GM19240 (cell line): ENCODE measurements around the gene HOXC4.
A peak's percentile ranks its signal among the peaks of the same experiment; 100 is the strongest.

Source experiments
- DNase-seq: peaks from one replicate; pipeline ENCODE4 v3.0.0; 2011; ENCODE audit warnings: low spot score; ENCODE audit not compliant: insufficient read length

Gene HOXC4

DNA sequence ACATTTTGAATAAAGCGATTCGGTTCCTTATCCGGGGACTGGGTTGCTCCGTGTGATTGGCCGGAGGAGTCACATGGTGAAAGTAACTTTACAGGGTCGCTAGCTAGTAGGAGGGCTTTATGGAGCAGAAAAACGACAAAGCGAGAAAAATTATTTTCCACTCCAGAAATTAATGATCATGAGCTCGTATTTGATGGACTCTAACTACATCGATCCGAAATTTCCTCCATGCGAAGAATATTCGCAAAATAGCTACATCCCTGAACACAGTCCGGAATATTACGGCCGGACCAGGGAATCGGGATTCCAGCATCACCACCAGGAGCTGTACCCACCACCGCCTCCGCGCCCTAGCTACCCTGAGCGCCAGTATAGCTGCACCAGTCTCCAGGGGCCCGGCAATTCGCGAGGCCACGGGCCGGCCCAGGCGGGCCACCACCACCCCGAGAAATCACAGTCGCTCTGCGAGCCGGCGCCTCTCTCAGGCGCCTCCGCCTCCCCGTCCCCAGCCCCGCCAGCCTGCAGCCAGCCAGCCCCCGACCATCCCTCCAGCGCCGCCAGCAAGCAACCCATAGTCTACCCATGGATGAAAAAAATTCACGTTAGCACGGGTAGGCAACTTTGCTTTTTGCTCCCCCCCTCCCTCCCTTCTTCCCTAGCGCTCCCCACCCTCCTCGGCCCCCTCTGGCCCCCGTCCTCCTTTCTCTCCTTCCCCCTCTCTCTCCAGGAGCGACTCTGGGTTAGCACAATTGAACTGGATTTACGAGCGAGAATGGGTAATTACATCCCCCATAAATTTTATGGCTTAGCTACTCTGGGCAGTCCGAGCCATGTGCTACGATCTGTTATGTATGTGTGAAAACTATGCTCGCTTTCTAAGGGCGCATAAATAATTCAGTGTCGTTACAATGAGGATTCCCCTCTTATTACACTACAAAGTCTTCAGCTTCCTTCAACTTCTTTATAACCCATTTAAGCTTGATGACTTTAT is at the start of gene HOXC4:
TSS of gene HOXC4 (plus strand) at position 85 of the 991 bp plus-strand sequence. CDS start at position 173, 88 bp downstream.
- peak; percentile 52 for DNase-seq

DNA sequence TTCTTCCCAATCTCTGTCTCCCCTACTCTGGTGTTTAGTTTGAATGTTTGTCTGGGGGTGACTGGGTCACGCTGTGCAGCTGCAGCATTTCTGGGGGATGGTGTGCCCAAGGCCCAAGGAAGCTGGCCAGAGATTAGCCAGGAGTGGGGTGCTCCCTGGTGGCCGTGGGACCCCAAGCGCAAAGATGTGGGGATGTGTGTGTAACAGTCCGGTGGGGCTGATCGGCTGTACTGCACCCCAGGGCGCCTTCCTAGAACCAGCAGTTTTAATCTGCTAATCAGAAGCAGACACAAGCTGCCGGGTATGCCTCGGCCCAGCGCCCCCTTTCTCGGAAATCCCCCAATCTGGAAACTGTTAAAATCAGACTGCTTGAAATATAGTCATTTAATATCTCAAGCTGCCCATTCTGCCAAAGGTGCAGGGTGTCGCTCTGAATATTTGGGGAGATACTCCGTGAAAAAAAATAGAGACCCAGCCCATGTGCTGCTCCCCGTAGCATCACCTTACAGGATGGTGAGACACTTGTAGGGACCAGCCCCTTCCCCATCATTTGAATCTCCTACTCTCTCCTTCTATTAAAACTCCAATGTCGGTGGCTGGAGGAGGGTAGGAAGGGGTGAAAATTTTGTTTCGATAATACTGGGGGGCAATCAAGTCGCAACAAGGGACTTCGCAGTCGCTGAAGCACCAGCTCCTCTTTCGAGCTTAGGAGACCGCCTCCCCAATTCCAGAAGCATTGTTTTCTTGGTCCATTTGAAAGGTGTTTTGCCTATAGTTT is 49.4 kb upstream of the HOXC4 start:
- no peak for DNase-seq

DNA sequence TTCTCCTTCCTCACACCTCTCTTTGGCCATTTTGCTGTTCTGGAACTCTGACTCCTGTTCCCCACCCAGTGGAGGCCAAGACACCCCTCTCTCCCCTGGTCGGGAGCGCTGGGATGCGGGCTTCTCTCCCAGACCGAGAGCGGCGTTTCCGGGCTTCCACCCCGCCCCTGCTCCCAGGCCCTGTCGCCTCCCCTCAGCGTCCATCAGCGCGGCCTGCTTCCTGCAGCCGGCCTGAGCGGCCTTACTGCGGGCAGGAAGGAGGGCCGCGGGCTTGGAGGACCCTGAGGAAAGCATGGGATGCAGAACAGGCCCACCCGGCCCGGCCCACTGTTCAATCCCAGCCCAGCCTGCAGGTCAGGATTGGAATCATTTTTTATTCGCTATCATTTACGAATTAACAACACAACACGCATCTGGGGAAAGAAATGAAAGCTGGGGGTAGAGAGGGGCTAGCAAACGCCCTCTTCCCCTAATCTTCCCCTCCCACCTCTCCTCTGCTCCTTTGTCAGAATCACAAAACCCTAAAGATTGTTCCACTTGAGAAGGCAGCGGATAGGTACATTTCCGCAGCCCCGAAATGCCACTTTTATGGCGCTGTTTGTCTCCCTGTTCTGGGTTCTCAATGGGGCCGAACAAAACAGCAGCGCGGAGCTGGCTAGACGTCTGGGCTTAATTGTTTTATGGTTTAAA is 48.6 kb upstream of the HOXC4 start:
- DNase-seq, result no peak

DNA sequence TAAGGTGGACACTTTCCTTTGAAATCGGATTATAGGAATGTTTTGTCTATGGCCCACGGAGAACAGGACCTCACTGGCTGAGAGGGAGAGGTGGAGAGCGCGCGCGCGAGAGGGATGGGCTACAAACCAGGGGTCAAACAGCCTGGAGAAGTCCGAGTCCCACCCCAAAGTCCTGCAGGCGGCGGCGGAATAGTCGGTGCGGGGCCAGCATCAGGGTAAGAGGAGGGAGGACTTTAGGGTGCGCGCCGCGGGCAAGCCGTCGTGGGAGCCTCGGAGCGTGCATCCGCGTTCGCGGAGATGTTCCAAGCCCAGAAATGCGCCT is 48.1 kb upstream of the HOXC4 start:
- DNase-seq, result no peak

DNA sequence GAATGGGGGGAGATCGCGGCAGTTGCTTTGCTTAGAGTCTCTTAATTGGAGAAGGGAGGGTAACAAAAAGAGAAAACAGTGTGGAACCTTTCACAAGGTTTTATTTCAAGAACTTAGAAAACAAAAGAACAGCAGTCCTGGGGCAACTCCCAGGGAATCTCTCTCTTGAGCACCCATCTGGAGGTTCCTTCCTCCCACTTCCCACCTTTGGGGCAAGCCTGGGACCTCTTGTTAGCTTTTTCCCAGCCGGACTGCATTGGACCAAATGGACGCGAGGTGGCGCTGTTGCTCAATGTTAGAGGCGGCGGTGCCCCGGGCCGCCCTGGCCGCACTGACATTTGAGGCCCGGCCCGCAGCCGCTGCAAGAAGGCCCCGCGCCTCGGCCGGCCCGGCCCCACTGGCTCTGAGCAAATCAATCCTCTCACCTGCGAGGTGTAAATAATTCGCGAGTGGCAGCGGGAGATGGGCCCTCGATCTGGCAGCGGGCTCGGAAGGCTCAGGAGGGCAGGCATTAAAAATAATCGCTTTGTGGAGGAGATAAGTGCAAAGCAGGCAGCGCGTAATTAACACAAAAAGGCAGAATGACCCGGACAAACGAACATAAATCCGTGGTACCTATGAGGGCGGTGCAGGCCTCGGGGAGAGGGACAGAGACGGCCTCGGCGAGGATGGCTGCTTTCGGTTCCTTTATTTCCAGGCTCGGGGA is 47.6 kb upstream of the HOXC4 start:
- peak; percentile 85 for DNase-seq

DNA sequence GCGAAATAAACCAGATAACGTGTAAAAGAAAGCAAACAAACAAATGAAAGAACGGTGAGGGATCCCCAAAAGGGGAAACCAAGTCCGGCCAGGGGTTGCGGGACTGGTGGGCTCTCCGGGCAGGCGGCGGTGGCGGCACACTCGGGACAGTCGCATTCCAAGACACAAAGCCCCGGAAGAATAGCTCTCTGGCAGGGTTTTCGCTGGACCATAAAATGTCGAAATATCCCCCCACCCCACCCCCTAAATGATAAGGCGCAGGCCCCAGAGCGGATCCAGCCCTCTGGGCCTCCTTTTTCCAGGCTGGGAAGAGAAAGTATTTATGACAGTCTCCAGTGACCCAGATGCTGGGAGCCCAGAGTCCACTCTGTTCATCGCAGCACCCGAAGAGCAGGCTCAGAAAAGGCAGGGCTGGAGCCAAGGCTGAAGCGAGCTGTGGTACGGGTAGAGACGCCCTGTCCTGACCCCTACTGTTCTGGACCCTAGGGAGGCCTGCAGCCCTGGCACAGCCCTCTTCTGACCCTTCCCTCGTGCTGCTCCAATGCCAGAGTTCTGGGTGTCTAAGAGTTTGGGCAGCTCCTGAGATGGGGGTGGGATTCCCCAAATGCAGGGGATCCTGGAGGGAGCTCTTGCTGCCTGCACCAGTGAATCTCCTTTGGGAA is 46.9 kb upstream of the HOXC4 start:
- DNase-seq, result no peak

DNA sequence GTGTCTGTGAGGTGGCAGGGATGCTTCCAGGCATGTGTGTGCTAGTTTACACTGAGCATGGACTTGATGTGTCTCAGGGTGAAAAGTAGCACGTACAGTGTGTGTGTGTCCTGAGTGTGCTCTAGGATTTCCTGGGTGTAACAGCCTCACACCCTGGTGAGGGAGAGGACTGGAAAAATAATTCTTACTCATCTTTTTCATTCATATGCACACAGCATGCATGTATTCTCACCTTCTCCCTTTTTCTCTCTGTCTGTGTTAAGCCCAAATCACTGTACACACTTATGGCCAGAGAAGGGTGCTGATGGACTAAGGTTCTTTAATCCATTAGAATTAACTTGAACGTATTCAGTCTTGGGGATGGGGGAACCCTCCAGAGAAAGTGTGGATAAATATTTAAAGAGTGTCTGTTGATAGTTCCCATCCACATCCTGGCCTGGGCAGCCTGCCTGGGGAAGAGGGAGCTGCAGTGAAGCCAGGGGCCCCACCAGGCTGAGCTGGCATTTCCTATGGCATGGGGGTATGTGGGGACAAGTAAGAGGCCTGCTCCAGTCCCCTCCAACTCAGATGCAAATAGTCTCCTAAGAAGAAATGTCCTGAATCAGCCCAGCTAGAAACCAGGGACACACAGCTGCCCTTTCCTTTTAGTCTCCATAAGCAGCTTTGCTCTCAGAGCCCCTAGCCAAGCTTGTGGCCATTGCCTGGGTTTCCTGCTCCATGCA is 45.9 kb upstream of the HOXC4 start:
- DNase-seq, result no peak

DNA sequence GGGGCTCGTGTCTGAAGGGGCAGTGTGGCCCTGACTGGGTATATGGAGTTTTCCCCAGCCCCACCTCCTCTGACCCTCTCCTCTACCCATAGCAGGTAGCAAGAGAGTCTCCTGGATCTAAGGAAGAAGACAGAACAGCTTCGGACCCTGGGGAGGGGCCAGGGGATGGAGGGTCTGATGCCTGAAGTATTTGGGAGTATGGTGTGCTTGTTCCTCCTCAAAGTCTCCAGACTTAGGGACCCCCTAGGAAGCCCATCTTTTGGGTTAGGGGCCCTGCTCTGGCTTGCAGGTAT is 45.4 kb upstream of the HOXC4 start:
- no peak for DNase-seq

DNA sequence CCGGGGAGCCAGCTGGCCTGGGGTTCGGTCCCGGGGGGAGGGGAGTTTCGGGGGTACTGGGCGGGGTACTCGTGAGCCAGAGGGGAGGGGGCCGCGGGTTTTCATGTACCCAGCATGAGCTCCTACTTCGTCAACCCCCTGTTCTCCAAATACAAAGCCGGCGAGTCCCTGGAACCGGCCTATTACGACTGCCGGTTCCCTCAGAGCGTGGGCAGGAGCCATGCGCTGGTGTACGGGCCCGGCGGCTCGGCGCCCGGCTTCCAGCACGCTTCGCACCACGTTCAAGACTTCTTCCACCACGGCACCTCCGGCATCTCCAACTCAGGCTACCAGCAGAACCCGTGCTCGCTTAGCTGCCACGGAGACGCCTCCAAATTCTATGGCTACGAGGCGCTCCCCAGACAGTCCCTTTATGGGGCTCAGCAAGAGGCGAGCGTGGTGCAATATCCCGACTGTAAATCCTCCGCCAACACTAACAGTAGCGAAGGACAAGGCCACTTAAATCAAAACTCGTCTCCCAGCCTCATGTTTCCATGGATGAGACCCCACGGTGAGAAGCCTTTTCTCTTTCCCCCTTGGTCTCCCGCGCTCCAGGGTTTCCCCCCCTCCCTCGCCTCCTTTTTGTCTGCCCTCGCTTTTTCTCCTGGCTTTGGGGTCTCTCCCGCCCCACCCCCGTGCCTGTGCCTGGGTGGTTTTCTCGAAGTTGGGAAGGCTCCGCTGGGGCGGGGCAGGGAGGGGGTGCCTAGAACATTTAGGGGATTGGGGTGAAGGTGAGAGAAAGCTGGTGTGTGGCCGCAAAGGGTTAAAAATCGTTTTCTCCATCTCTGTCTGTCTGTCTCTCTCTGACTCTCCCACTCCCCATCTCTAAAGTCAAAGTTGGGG is 44.2 kb upstream of the HOXC4 start:
- no peak for DNase-seq

DNA sequence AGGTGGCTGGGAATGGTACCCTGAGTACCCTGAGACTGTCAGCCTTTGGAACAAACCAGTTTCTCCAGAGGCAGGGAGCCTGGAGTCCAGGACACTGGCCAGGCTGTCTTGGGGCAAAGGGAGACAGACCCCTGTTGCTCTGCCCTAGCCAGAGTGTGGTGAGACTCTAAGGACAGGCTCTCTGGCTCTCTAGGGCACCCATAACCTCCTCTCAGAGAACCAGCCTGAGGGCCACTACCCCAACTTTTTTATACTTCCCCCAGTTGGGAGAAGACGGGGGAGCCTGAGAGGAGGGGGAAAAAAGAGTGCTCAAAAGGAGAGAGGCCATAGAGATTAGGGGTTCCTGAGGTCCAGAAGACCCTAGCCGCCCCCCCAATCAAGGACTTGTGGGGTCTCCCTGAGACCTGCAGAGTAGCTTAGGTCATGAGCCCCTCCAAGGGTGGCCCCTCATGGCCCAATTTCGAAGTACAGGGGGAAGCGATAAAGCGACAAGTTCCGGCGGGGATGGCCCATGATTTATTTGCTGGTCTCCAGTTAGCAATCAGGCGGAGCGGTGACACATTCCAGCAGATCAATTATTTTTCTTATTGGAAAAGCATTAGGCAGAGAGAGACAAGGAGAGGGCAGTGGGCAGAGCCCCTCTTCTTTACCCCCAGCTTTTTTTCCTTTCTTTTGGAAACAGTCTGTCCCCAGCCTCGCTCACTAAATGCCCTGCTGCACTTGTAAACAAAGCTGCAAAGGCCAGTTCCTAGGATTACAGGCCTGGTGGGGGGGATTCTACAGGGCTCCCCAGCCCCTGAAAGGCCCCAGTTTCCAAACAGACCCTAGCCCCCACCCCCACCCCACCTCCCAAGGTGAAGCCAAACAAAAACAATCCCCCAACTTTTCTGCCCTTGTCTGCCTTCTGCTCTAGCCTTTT is 43.3 kb upstream of the HOXC4 start:
- DNase-seq, result no peak

DNA sequence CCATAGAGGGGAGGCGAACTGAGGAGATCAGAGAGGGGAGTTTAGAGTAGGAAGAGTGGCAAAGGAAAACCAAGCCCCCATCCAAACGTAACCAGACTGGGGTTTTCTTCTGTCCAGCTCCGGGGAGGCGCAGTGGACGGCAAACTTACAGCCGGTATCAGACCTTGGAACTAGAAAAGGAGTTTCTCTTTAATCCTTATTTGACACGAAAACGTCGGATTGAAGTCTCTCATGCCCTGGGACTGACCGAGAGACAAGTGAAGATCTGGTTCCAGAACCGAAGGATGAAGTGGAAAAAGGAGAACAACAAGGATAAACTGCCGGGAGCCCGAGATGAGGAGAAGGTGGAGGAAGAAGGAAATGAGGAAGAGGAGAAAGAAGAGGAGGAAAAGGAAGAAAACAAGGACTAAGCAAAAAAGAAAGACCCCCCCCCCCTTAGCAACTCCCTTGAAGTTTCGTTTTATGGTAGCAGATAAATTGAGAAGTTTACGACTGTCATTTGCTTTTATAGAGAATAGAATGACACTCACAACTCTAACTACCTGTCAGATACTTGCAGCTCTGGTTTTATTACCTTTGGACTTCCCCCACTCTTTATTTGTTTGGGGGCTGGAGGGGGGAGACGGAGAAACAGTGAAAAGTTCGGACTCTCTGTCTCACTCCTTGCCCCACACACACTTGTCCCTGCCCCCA is 42.5 kb upstream of the HOXC4 start:
- no peak for DNase-seq

DNA sequence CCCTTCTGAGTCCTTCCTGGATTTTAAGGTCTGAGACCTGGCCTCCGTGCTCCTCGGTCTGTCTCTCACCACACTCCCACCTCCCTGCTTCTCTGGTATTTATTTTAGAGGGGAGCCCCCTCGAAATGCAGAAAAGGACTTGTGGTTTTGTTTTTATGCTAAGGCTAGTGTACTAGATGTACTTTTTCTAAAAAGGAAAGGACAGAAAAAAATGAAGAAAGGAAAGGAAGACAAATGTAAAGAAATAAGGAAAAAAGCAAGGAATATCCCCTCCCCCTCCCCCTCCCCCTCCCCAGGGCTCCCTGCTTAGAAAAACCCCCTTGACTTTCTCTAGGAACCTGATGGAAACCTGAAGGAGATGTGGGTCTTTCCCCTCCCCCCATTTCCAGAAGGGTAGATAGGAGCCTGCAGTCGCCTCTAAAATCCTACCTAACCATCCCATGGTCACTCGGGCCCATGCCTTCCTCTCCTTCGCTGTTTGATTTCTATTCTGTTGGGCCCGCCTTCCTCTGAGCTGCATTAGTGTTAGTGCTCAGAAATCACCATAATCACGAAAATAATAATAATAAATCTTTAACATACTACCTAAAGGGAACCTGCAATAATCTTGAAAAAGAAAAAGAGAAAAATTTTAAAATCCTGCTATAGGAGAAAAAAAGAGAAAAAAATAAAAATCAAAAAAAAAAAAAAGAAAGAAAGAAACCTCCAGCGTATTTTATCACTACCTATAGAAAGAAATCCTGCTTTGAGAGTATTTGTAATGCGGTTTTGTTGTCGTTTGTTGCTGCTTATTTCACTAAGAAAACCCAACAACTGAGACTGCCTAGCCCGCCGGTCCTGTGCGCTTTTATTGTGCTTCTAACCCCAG is 41.7 kb upstream of the HOXC4 start:
- no peak for DNase-seq

DNA sequence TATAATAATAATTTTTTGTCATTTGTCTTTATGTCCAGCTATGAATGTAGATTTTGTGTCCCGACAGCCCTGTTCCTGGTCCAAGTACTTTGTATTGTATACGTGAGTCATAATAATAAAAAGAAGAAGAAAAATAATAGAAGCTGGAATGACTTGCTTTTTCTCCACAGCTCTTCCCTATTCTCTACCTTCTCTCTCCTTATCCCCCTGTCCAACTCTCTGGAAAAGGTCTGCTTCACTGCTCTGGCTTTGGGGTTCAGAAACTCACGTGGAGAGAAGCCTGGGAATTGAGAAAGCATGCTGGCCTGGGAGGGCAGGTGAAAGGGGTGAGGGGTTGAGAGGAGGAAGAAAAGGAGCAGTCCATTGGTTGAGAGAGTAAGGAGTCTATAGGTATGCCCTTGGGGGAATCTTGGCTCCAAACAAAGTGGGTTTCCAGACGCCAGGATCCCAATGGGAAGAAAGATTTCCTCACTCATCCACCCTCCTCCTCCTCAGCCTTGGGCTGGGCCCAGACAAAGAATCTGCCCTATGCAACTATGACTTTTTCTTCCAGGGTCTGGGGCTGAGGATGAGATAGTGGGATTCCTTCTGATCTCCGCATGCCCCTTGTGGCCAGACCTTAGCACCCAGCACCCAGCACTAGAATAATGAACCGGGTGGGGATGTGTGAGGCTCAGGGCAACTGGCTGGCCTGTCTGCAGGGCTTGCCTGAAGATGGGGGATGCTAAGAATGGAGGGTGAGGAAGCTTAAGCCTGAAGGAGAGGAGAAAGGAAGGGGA is 40.8 kb upstream of the HOXC4 start:
- no peak for DNase-seq

DNA sequence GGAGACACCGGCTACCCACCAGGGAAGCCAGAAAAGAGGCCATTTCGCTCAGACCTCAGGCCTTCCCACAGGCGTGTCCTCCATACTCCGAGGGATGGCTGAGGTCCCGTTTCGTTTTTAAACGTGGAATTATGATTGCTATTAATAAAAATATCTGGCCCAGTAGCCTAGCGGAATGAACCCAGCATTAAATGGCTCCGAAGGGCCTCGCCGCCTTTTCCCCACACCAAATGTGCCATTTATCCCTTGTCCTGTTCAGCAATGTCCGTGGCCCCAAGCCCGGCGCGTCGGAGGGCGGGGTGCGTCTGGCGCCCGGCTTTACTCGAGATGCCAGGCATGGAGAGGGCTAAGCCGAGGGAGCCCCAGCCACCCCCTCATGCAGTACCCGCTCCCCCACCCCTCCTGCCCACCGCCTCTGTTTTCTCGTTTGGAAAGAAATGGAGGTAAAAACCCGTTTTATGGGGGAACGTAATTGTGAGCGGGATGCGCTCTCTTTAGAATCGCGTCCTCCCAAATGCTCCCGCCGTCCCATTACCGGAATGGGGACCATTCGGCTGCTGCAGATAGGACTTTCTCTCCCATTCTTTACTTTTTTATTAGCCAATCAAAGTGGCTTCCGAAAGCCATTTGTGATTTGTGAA is 39.1 kb upstream of the HOXC4 start:
- no peak for DNase-seq
